HFFc6 (cell line): Measurements from ENCODE around the gene RTRAF. TPM values are rescaled to one million over a fixed set of nuclear protein-coding genes. Genes with fewer than 3 reads are reported as not detected.
A peak's percentile ranks its signal among the peaks of the same experiment; 100 is the strongest.

ENCODE experiments used
- DNase-seq: peaks from one replicate; pipeline ENCODE4 v3.0.0-alpha.2; 2018
- H3K27ac Mint-ChIP-seq: 2 replicates; pipeline ENCODE4 v1.8.0; 2020; ENCODE audit warnings: mild to moderate bottlenecking, mixed read lengths
- H3K27me3 Mint-ChIP-seq: 2 replicates; pipeline ENCODE4 v1.8.0; 2021; ENCODE audit warnings: mild to moderate bottlenecking, moderate library complexity, mixed read lengths; ENCODE audit not compliant: insufficient read depth
- H3K36me3 Mint-ChIP-seq: 2 replicates; pipeline ENCODE4 v1.8.0; 2021; ENCODE audit warnings: low read depth, mixed read lengths
- H3K4me1 Mint-ChIP-seq: 2 replicates; pipeline ENCODE4 v1.8.0; 2020; ENCODE audit warnings: low read depth, mixed read lengths
- H3K4me3 Mint-ChIP-seq: 2 replicates; pipeline ENCODE4 v1.8.0; 2020; ENCODE audit warnings: mild to moderate bottlenecking, moderate library complexity, mixed read lengths
- H3K9me3 Mint-ChIP-seq: 2 replicates; pipeline ENCODE4 v1.8.0; 2020; ENCODE audit warnings: mild to moderate bottlenecking, mixed read lengths
- total RNA-seq, 6 experiments: library from RNA; stranded (reverse); fragmentation: NEBNext Ultra II Directional; extraction: Animal tissue kit (Norgen Biotek cat#: 25700); gene quantifications; 2 replicates in 1 of 6; 3 replicates in 5 of 6; pipeline ENCODE4 v1.2.3, GENCODE V29; 2021
- TF ChIP-seq, protein P1 (sequence below): fragments of 200-600 bp; sonication (generic); IDR thresholded peaks from 2 replicates; pipeline ENCODE4 v1.5.0; 2021; ENCODE audit warnings: antibody characterized with exemption, mild to moderate bottlenecking

Gene RTRAF
- total RNA-seq, 6 experiments from 2014 or later, result 161 to 181 (median 179) TPM

DNA sequence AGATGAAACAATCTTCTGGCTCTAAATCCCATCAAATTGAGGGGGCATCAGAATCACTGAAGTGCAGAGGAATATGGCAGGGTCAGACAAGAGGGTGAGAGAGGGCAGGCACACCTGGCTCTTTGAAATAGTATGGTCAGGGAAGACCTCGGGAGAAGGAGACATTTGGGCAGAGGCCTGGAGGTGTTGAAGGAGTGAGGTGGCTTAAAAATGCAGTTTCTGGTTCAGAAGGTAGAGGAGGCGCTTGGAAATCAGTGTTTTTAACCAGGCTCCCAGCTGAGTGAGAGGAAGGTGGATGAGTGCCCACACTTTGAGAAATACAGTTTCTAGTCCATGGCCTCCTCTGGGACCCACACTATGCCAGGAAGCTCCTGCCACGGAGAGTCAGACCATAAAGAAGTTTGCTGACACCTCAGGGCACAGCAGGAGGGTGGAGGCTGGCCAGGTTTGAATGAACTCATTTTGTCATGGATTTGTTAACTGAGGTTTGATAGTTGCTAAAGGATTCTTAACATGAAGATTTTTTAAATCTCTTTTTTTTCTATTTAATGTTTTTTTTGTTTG is 59.4 kb downstream of the RTRAF start:
- DNase-seq, result no peak
- peak overlapping the region; percentile 50 for H3K27ac Mint-ChIP-seq

DNA sequence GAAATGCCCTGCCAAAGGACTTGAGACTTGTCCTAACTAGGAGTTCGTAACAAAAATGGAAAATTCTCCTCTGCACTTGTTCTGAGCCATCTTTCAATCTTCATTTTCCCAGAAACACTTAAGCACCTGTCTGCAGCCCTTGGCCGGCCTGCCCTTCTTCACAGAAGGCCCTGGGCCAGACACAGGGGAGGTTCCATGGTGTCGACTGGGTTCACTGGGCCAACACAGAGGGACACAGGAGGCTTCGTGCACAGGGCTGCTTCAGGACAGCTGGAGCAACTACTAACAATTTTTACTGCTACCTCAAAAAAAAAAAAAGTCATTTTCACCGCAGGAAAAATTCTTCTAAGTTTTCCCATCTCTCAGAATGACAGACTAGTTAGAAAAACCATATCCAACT is 59.9 kb downstream of the RTRAF start:
- H3K9me3 Mint-ChIP-seq, result no peaks in the 10 kb centered on the region
- peaks cover 97% of the 10 kb centered on the region for H3K4me1 Mint-ChIP-seq
- TF ChIP-seq, protein P1, sequence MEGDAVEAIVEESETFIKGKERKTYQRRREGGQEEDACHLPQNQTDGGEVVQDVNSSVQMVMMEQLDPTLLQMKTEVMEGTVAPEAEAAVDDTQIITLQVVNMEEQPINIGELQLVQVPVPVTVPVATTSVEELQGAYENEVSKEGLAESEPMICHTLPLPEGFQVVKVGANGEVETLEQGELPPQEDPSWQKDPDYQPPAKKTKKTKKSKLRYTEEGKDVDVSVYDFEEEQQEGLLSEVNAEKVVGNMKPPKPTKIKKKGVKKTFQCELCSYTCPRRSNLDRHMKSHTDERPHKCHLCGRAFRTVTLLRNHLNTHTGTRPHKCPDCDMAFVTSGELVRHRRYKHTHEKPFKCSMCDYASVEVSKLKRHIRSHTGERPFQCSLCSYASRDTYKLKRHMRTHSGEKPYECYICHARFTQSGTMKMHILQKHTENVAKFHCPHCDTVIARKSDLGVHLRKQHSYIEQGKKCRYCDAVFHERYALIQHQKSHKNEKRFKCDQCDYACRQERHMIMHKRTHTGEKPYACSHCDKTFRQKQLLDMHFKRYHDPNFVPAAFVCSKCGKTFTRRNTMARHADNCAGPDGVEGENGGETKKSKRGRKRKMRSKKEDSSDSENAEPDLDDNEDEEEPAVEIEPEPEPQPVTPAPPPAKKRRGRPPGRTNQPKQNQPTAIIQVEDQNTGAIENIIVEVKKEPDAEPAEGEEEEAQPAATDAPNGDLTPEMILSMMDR, result no peak
- no peak overlapping the region for H3K4me3 Mint-ChIP-seq
- peaks cover 50% of the 10 kb centered on the region for H3K36me3 Mint-ChIP-seq
- H3K27me3 Mint-ChIP-seq, result peaks cover 1% of the 10 kb centered on the region; the same call in 1 of the 2 replicates
- no peak overlapping the region for H3K27ac Mint-ChIP-seq
- no peak for DNase-seq

More for the DNA sequence above, 59.4 kb downstream of the RTRAF start:
- Mint-ChIP-seq H3K36me3 (peaks cover 48% of the 10 kb centered on the region), H3K4me3 (no peak overlapping the region), H3K27me3 (peaks cover 1% of the 10 kb centered on the region; the same call in 1 of the 2 replicates), H3K4me1 (peaks cover 96% of the 10 kb centered on the region), H3K9me3 (no peaks in the 10 kb centered on the region)
- TF ChIP-seq, protein P1, result no peak

DNA sequence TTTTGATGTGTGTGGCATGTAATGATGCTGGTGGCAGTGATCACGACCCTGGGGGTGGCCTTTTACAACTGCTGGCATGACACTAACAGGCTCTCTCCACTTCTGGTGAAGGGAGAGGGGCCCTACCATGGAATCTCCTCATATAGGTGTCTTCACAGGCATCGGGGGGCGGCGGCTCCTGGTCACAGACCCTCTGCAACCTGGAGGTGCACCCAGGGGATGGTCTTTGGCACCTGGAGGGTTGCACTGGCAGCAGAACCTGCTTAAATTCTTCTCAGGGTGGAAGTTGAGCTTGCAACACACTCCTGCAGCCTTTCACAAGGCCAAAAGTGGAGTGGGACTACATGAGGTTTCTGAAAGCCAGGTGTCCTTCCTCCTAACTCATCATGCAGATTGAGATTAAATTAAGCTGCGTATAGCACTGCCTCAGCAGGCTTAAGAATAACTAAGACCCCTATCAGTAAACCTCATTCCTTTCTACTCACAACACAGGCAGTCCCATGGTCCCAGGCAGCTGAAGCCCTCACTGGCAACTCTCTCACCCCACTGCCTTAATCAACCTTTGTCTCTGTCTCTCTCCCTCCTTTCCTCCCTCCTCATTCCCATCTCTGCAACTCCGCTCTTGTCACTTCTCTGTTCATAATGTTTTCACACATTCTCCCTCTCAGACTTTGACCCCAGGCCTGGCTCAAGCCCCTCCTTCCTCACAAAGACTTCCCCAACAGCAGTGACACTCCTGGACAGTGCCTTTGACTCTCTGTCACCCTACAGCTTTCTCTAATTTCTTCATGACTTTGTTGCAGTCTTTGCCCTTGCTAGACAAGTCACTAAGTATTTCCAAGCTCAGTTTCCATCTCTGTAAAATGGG is 60.6 kb downstream of the RTRAF start:
- Mint-ChIP-seq H3K4me1 (peaks cover 100% of the 10 kb centered on the region), H3K9me3 (no peaks in the 10 kb centered on the region), H3K4me3 (no peak overlapping the region), H3K36me3 (peaks cover 50% of the 10 kb centered on the region), H3K27ac (peak overlapping the region; percentile 91; the same call in 1 of the 2 replicates), H3K27me3 (peaks cover 1% of the 10 kb centered on the region; the same call in 1 of the 2 replicates)
- TF ChIP-seq, protein P1, result no peak
- DNase-seq, result no peak

DNA sequence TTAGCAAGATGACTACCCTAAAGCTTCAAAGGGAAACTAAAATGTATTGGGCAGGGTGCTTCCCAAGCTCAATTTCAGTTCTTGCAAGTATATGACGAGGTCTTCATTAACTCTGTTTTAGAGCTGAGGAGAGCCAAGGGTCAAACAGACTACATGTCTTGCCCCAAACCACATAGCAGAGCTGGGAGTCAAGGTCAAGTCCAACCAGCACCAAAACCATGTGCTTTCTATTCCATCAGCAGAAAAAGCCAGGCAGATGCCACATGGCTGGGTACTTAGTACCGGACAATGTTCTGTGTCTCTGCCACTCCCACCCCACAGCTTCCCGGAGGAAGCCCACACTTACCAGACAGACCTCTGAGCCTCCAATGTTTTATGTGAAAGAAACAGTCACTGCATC is 61.9 kb downstream of the RTRAF start:
- TF ChIP-seq, protein P1, result no peak
- peaks cover 99% of the 10 kb centered on the region for H3K4me1 Mint-ChIP-seq
- H3K9me3 Mint-ChIP-seq, result no peaks in the 10 kb centered on the region
- H3K4me3 Mint-ChIP-seq, result peak overlapping the region; percentile 75
- H3K27me3 Mint-ChIP-seq, result no peaks in the 10 kb centered on the region
- DNase-seq, result no peak
- H3K27ac Mint-ChIP-seq, result peak overlapping the region; percentile 91
- H3K36me3 Mint-ChIP-seq, result peaks cover 50% of the 10 kb centered on the region

DNA sequence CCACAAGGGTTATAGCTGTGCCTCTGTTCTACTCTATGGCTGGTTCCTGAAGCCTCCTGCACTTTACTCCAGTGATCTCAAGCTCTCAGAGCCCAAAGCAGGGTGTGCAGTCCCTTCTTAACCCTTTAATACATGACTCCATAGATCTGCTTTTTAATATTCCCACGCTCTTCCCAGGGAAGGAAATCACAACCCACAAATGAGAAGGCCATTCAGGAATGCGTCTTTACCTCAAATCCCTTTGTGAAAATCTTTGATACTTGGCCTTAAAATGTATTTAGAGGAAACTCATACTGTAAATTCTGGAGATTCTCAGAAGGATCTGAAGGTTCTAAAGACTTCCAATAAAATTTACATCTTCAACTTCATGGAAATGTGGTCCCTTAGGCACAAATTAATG is 62.5 kb downstream of the RTRAF start:
- TF ChIP-seq, protein P1, result no peak
- peaks cover 44% of the 10 kb centered on the region for H3K36me3 Mint-ChIP-seq
- DNase-seq, result peak; percentile 65
- peak overlapping the region; percentile 75 for H3K4me3 Mint-ChIP-seq
- no peaks in the 10 kb centered on the region for H3K9me3 Mint-ChIP-seq
- no peaks in the 10 kb centered on the region for H3K27me3 Mint-ChIP-seq
- peak overlapping the region; percentile 91 for H3K27ac Mint-ChIP-seq
- peaks cover 93% of the 10 kb centered on the region for H3K4me1 Mint-ChIP-seq
